PC-9 (cell line): ENCODE measurements around the gene MX2.

ENCODE experiments used
- EZH2 ChIP-seq: fragments of 200-600 bp; sonication (generic); IDR thresholded peaks from 2 replicates; pipeline ENCODE4 v1.8.0; 2017; ENCODE audit warnings: antibody characterized with exemption, low read depth
- TF ChIP-seq, protein P1 (sequence below): fragments of 200-600 bp; sonication (generic); conservative IDR thresholded peaks from 2 replicates; pipeline ENCODE4 v1.6.1; 2017; ENCODE audit warnings: mixed run types, antibody characterized with exemption, mild to moderate bottlenecking, moderate library complexity

DNA sequence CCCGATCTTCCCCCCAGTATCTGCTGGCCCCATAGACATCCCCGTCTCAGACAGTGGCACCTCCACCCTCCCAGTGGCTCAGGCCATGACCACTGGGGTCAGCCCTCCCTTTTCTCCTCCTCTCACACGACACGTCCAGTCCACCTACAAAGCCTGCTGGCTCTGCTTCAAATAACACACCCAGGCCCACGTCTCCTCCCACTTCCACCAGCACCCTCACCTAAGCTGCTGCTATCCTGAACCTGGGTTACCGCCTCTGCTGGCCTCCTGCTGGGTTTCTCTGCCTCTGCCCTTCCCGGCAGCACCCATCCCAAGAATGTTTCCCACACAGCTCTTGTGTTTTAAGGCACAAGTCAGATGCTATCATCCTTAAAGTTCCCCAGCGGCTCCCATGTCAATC is 26.0 kb downstream of the MX2 start:
- TF ChIP-seq, protein P1, sequence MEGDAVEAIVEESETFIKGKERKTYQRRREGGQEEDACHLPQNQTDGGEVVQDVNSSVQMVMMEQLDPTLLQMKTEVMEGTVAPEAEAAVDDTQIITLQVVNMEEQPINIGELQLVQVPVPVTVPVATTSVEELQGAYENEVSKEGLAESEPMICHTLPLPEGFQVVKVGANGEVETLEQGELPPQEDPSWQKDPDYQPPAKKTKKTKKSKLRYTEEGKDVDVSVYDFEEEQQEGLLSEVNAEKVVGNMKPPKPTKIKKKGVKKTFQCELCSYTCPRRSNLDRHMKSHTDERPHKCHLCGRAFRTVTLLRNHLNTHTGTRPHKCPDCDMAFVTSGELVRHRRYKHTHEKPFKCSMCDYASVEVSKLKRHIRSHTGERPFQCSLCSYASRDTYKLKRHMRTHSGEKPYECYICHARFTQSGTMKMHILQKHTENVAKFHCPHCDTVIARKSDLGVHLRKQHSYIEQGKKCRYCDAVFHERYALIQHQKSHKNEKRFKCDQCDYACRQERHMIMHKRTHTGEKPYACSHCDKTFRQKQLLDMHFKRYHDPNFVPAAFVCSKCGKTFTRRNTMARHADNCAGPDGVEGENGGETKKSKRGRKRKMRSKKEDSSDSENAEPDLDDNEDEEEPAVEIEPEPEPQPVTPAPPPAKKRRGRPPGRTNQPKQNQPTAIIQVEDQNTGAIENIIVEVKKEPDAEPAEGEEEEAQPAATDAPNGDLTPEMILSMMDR: no peak
- no peak for TF ChIP-seq EZH2
